GM21737 (cell line): ENCODE results near the gene TRAK1.
"Not testable (repeated sequence)": the region's sequence is repeated elsewhere in the genome, so short reads cannot be mapped to it uniquely, and the experiment has no call there.

Source experiments
- ATAC-seq: cut with Tn5 transposase; IDR thresholded peaks from one replicate; pipeline ENCODE4 v1.9.1; 2021; ENCODE audit warnings: mild to moderate bottlenecking, moderate library complexity; ENCODE audit not compliant: unreplicated experiment

TRAK1 gene

DNA sequence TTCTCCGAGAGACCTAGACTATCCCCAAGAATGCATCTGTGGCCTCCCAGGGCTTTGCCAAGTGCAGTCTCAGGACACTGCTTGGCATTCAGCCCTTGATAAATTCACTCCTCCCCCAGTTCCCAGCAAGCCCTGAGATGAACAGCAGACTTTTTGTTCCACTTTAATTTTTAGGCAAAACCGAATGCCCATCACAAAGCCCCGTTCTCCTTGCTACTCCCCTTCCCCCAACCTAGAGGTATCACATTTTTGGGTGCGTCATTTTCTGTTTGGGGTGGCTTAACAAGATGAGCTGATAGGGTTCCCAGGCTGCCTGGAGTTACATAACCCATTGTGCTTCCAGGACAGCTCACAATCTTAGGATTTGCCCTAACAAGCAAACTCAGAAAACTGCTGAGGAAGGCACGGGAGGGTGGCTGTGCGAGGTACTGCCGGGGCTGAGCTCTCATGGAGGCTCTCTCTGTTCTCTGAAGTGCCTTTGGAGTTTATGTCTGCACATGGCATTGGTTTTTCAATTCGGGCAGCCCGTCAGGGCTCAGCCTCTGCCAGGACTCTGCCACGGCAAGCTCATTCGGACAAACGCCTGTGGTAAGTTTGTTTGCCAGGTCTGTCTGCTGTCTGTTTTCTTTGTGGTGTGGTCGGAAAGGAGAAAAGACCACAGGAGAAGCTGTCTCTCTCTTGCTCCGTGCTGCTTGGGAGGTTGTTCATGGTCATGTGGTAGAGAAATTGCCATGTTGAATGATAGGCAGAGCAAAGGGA, at the start of gene TRAK1:
TRAK1 (plus strand) TSS at position 385 of the 759 bp plus-strand sequence; CDS start at position 498, 113 bp downstream.
- ATAC-seq, result no peak

DNA sequence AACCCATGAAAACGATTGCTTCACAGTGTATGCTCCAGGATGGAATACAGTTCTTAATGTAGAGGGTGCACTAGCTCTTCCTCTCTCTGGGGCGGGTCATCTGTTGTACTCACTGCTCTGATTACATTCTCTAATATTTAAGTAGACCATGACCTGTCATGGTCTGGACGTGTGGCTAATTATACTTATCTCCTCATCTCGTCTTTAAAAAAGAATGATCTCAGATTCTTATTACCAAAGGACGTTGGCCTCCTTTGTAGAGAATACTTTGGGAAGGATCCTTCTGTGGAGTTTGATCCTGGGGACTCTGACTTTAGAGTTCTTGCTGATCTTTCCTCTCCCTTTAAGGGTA, 48.4 kb upstream of the TRAK1 start:
- no peak for ATAC-seq

- no peak for ATAC-seq
These were observed 47.9 kb upstream of the TRAK1 start for GRCh38 chr3:42043099-42043813.

DNA sequence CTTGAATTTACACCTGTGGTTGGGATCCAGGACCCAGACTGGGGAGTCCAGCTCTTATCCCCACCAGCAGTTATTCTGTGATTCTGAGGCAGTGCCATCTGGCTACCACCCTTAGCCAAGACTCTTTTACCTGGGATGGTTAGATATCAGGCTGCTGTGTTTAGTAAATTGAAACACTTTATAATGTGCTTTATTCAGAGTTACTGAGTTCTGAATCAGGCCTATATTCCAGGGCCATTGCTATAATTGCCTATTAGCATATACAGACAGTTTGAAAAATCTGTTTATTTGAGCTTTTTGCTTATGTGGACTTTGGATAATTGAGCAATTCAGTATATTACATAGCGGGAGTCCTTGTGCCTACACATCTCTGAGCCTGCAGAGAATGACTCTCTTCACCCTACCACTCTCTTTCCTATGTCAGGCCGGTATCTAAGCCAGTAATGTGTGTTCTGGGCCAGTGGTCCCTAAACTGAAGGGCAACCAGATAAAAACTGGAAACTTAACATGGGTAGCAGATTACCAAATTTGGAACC, 45.4 kb upstream of the TRAK1 start:
- ATAC-seq, result no peak

GRCh38 chr3:42048526-42048925, 42.6 kb upstream of the TRAK1 start:
- not testable (repeated sequence) for ATAC-seq

- ATAC-seq, result no peak
These were observed 41.0 kb upstream of the TRAK1 start for GRCh38 chr3:42050126-42050525.

- no peak for ATAC-seq
These were observed 39.6 kb upstream of the TRAK1 start for GRCh38 chr3:42051384-42052131.

GRCh38 chr3:42052132-42052483, 39.0 kb upstream of the TRAK1 start:
- ATAC-seq, result no peak

GRCh38 chr3:42052484-42053351, 38.4 kb upstream of the TRAK1 start:
- no peak for ATAC-seq

GRCh38 chr3:42053476-42053875, 37.7 kb upstream of the TRAK1 start:
- ATAC-seq, result no peak

GRCh38 chr3:42055291-42055690, 35.9 kb upstream of the TRAK1 start:
- no peak for ATAC-seq

GRCh38 chr3:42056840-42057239, 34.3 kb upstream of the TRAK1 start:
- no peak for ATAC-seq

DNA sequence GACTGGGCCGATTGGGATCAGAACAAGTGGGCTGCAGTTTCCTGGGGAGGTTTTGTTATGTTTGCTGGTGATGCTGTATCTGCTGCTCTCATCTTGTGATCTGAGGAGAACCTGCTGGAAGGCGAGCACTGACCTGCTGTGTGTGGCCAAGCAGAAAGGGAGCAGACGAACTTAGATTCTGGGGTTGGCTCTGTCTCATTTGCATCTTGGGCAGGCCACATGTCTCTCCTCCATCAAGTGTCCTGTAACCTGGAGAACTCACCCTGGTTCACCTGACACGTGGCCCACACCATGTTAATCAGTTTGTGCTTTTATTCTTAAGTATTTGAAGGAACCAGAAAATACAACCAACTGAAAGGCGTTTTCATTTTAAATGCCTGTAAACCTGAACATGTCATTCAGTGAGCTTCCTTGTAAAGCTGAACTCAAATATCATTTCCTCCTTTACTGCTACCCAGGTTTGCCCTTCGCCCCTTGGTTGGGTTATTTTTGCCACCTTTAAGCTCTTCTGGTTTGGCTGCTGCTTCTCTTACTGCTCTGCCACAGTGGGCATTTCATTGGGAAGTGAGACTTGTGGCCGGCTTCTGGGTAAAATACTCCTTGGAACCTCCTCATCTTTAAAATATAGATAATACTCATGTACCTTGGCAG, 33.5 kb upstream of the TRAK1 start:
- ATAC-seq, result no peak

DNA sequence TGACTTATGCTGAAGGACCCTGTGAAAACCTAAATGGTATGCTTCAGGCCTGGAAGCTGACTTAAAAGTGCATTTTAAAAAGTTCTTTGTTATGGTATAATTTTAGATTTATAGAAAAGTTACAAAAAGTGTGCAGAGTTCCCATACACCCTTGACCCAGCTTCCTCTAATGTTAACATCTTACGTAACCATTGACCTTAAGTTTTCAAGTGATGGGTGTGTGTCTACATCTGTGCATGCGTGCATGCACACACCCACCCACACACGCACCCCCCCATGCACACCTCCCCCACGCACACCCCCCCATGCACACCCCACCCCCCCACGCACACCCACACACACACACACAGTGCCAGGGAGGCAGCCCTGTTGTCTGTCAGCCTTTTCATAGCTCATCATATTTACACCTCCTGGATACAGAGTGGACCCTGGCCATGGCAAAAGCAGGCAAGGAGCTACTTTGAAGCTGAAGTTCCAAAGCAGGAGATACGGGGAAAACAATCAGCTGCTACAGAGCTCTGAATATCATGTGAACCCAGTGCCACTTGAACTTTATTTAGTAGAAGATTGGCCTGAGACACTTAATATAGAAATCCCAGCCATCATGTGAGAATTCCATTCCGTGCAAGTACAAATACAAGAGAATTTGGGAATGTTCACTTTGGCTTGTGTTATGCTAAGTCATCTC, 30.0 kb upstream of the TRAK1 start:
- ATAC-seq, result no peak

GRCh38 chr3:42061713-42062380, 29.3 kb upstream of the TRAK1 start:
- no peak for ATAC-seq

GRCh38 chr3:42062464-42062863, 28.7 kb upstream of the TRAK1 start:
- ATAC-seq, result no peak

DNA sequence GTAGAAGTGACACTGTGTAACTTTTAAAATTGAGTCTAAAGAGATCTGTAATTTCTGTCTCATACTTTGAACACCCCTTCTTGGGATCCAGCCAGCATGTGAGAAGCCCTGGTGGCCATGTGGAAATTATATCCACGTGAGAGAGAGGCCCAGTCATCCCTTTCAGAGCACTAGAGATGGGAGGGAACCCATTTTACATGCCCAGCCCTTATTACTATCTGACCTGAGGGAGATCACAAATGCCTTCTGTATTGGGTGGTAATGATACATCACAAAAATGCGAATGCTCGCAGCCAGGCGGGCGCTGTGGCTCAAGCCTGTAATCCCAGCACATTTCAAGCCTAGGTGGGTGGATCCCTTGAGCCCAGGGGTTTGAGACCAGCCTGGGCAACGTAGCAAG, 27.3 kb upstream of the TRAK1 start:
- no peak for ATAC-seq

DNA sequence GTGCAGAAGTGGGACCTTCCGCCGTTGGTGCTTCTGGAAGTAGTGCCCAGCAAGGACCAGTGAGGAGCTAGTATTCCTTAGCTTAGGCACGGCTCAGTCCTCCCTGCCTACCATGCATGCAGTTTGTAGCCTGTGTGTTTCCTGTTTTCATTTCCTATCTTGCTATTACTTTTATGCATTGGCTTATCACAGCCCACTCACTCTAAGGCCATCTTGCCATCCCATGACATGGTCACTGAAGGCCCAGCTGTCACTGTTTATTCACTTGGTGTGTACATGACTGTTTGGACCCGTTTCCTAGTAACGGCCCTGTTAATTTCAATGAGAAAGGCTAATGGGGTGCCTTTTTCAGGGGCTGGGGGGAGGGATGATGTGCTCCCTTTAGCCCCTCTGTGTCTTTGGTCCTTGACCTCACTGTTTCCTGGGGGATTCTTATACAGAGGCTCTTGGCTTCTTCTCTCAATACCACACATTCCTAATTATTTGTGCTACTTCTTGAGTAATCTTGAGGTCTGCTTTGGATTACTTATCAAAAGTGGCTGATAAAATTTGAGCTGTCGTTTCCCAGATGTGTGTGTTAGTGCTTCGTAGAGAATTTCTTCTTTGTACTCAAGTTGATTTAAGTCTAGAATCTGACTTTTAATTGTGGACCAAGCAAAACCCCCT, 24.5 kb upstream of the TRAK1 start:
- no peak for ATAC-seq
